Stimulated activated CD8-positive, alpha-beta memory T cell treated with anti-CD3 and anti-CD28 coated beads, Interleukin-12 subunit alpha, Interleukin-12 subunit beta, amount 100 ng/mL, for 24 hours (primary cell): ENCODE results near the gene RTN4.

Experiments used
- DNase-seq: peaks from one replicate; pipeline ENCODE4 v3.0.0-alpha.2; 2020; ENCODE audit errors: extremely low read depth

Gene RTN4

DNA sequence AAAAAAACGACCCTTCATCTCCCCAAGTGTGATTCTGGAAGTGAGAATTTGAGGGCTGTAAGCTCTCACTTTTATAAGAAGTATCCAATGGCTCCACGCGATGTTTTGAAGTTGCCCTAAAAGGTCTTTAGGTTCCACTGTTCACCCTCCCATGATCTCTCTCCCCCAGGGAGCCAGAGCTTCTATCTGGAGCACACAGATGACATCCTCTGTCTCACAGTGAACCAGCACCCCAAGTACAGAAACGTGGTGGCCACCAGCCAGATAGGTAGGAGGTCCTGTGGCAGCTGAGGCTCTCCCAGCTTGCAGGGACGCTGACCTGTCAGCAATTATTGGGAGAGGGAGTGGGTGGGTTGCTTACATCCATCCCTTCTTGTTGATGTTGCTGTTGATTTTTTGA, 97.8 kb downstream of the RTN4 start:
- no peak for DNase-seq

DNA sequence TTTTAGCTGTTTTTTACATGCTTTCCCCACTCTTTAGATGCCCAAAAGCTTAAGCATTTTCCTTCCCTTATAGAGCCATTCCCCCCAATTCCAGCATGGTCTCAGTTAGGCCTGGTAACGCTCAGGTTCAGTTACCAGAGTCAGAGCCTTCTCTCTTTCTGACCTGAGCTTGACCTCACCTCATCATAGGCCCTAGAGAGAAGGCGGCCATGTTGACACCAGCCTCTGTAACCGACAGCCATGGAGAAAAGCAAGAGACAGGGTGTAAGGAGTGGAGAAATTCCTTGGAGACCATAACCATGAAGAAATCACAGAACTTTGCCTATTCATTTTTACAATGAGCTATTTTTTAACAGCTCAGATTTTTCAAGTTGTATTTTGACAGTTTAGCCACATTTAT, 99.4 kb downstream of the RTN4 start:
- no peak for DNase-seq

DNA sequence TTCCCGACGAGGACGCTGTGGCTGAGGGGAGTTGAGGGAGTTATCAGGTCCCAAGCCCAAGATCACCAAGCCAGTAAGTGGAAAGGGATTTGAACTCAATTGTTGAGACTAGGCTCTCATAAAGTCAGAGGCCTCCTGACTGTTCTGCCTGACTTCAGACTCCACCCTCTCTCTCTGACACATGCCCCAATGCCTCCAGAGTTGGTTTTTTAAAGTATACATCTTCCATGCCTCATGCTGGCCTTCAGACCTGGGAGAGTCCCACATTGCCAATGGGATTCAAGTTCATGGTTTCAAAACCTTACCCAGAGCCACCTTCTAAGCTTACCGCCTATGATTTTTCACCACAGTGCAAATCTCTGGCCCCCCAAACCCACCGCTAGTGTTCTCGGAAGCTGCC, 100.8 kb downstream of the RTN4 start:
- no peak for DNase-seq

DNA sequence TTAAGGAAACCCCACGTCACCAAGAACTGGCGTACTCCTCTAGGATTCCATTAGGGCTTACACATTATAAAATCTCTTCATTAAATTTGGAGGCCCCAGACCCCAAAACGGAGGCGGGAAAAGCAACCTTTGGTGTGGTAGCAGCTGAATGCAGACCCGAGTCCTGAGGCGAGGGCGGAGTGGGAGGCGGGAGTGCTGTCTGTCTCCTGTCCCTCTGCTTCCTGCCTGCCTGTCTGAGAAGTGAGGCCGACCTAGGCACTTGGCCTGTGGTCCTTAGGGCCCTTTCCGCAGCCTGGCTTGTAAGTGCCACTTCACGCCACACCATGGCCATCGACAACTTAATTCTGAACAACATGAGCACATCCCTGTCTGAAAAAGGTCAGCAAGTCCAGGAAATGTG, 102.1 kb downstream of the RTN4 start:
- DNase-seq = no peak

DNA sequence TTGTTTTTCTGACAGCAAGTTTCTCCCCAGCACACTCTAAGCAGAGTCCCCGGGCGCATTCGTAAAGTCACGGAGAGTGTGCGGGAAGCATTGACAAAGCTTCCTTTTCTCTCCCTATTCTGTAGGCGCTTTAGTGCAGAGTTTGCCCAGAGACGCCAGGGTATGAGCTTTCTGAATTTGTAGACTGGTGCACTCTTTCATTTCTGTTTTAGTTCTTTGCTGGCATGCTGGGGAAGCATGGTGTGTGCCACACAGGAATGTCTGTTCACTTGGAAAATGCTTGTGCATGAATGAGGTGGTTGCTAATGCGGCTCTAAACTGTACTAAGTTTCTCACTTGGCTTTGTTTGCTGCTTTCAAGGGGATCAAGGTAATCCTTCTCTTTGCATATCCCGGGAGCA, 102.6 kb downstream of the RTN4 start:
- DNase-seq = no peak

DNA sequence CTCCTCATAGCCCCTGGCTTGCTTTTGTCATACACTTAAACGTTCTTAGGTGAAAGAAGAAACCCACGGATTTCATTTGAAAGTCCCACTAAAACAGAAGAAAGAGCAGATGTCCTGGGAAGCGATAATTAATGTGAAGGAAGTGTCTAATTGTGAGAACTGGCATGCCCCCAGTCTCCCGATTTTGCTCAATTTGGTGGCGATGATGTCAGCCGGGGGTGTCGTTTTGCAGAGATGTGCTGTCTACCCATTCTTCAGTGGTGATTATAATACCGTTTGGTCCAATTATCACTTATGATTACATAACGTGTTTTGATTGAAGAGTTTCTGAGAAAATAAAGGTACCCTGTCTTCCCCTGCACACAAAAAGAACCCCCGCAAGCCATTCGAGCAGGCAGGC, 103.1 kb downstream of the RTN4 start:
- DNase-seq = no peak

DNA sequence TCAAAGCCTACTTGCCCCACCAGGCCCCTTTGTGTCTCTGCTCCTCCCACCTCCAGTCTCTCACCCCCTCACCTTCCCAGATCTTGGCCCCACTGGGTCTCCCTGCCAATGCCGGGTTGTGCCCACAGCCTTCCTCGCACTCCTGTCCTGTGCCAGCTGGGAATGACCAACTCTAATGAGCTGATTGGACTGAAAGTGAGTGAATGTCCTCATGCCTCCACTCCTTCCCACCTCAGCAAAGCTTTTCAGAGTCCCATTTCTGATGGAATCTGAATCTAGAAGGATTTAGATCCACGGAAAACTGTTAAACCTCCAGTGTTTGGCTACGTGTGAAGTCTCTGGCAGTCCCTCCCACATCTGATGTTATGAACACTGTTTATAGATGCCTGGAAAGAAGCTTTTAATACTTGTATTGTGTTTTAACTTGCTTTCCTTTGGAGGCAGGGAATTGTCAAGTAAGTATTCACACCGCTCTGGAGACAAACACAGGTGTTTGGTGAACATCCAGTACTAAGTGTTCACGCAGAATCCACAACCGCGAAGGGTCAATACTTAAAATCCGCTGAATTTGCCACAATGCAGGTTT, 103.9 kb downstream of the RTN4 start:
- no peak for DNase-seq

DNA sequence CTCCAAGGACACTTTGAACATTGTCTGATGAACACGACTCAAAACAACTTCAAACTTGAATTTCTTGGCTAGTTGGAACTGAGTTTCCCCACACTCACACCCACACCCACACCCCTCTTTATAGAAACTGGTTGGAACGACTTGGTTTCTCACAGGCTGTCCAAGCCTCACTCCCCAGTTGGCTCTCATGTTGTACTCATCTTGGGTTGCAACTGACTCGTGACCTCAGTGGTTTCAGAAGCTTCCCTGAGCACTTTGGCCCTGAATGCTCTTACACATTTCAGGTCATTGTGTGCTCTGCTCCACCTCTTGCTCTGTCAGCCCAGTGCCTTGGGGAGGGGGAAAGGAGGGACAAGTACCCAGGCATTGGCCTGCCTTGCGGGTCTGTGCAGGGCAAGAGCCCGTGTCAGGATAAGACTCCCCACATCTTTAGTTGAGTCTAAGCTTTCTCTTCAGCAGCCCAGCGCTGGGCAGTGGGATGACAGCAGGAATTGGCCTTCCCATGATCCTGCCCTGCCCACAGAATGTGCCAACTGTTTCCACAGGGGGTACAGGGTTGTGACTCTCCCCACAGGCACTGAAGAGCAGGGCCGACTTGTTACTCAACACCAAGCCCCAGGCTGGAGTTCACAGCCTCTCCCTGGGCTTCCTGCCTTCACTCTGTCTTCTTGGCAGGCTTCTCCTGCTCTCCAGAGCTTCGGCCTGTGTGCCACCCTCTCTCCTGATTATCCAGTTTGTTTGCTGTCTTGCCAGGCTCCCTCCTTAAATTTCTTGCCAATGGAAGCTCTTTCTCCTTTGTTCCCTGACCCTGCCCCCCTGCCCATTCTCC, 104.6 kb downstream of the RTN4 start:
- DNase-seq = no peak

DNA sequence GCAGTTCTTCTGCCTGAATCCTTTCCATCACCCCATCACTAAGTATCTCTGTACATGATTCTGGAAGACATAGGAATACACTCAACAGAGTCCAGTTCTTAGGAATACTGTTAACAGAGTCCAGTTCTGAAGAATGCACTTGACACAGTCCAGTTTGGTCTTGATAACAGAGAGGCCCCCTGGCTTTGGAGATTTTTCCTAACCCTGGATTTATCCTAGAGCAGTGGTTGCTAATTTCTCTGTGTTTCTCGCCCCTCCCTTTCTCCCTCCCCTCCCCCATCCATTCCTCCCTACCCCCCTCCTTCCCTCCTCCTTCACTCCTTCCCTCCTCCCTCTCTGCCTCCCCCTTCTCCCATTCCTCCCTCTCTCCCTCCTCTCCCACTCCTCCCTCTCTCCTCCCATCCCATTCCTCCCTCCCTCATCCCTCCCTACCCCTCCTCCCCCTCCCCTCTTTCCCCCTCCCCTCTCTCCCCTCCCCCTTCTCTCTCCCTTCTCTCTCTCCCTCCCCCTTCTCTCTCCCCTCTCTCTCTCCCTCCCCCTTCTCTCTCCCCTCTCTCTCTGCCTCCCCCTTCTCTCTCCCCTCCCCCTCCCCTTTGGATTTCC, 105.4 kb downstream of the RTN4 start:
- DNase-seq = no peak

DNA sequence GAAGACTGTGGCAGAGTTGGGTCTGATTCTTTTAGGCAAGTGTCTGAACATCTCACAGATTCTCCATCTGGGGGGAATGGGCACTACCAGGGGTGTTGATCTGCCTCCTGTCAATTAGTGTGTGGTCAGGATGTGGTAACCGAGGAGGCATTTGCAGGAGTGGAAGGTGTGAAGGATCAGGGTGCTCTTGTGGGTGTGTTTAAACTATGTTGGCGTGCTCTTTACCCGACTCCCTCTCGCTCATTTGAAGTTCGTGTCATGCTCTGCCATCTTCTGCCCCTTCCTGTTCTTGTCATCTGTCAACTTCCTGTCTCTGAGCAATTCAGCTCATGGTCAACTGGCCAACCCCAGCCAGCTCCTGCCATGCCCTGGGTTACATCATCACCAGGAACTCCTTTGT, 107.9 kb downstream of the RTN4 start:
- DNase-seq = no peak

DNA sequence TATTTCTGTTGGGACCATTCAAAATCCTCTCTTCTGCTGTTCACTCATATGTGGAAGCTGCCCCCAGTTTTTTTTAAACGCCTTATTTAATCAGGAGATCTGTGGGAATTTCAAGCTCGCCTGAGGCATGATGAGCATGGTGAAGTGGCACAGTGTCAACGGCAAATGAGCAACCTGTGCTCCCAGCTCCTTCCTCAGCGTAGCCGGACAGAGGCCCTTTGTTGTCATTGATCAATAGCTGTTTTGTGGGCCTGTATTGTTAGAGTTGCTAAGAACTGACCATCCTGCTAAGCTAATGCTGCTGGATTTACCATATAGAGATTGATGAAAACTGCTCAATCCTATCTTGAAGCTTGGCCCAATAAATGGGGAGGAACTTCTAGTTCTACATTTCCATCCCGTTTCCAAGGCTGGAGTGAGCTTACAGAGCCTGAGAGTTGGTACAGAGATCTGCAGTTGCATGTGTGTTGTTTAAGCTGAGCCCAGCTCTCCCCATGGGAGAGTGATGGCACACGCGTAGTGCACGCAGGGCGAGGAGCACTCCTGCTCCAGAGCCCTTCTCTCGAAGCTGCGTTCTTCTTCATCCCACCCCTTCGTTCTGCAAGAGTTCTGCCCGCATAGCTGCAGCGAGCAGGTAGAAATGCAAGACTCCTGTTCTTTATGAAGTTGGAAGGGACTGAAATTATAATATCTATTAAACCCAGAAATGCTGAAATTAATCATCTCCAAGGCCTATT, 108.8 kb downstream of the RTN4 start:
- no peak for DNase-seq

DNA sequence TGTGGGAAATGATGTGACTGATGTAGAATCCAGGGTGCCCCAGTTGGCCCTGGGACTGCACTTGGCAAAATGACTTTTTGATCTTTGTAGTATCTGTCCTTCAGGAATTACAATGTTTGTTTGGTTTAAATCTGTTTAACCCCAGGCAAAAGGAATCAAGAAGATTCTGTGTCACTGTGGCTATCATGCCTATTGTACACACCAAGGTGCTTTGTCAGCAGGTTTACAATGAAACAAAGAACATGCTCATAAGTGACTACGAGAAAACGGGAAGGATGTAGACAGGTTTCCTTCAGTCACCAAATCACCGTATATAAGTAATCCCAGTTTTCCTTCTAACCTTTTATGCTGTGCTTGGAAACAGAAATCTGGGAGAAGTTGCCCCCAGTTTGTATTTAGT, 109.5 kb downstream of the RTN4 start:
- DNase-seq = no peak

DNA sequence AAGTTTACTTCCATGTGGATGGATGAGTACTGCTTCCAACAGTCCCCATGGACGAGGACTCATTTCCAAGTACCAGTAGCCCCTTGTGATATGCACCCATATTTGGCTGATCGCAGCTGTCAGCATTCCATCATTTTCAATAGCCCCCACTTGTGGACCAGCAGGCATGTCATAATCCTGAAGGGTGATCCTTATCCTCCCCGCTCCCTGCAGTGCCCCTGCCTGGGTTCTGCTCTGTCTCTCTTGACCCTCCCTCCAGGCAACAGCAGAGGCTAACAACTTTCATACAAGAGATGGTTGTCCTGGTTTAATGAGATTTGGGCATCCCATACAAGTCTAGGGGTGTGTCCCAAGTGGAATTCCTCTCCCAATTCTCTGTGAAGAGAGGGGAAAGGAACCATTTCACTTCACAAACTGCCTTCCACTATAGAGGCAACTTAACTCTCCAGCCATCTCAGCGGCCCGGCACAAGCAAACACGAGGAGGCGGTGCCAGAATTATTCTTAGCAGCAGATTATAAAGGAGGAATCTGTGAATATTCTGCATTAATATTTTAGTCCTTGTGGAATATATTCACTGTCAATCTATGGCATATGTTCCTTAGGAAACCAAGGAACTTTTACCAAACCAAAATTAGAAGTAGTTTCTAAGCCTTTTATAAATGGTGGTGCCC, 110.7 kb downstream of the RTN4 start:
- no peak for DNase-seq

DNA sequence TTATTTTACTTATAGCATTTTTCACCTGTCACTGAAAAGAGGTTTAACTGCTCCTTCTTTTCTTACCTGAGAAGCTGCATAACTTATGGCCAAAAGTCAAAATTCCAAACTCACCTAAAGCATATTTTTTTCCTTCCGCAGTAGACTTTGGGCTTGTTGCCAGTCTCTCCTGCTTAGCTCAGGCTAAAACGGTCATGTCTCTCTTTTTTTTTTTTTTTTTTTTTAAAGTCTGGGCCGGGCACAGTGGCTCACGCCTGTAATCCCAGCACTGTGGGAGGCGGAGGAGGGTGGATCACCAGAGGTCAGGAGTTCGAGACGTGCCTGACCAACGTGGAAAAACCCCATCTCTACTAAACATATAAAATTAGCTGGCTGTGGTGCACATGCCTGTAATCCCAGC, 113.5 kb downstream of the RTN4 start:
- no peak for DNase-seq

DNA sequence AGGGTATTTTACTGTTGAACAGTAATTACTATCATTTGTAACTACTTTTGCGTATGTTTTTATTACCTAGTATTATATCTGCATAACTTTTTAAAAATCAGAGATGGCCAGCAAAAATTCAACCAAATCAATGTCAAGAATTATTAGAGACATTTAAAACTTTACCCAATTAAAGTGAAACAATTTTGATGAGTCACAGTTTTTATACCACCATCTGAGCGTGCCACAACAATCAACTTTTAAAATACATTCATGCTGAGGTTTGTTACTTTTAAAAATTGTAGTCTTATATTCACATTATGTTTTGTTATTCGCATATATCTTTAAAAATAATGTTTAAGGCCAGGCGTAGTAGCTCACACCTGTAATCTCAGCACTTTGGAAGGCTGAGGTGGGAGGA, 114.9 kb downstream of the RTN4 start:
- DNase-seq = no peak

DNA sequence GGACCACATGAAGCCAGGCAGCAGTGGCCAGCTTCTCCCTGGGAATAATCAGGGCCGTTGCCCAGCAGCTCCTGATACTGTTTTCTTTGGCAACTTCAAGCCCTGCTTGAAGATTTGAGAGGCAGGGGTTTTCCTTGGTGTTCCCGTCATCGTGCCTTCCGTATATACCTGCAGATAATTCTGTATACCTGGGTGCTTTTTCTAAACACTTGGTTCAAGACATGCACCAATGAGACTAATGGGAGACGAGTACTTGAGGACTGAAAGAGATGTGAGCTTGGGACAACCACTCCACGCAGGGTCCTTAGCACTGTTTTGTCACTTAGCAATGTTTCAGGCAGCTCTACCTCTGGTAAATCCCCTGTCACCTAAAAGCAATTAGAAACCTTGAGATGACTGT, 118.8 kb downstream of the RTN4 start:
- no peak for DNase-seq

DNA sequence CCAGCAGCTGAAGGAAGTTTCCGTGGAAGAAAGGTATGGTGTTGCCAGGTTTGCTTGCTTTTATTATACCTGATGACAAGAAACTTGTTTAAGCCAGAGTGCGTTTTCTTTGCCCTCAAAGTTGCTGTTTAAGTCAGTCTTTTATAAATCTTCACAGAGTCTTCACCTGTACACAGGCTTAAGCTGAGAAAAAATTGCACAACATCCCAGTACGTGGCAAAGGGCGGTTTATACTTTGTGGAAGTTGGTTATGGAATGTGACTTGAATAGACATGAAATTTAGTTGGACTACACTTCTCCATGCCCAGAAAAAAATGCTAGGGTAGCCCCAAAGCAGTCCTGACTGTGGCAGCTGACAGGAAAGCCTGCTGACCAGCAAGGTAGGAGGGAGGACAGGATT, 121.5 kb downstream of the RTN4 start:
- no peak for DNase-seq

DNA sequence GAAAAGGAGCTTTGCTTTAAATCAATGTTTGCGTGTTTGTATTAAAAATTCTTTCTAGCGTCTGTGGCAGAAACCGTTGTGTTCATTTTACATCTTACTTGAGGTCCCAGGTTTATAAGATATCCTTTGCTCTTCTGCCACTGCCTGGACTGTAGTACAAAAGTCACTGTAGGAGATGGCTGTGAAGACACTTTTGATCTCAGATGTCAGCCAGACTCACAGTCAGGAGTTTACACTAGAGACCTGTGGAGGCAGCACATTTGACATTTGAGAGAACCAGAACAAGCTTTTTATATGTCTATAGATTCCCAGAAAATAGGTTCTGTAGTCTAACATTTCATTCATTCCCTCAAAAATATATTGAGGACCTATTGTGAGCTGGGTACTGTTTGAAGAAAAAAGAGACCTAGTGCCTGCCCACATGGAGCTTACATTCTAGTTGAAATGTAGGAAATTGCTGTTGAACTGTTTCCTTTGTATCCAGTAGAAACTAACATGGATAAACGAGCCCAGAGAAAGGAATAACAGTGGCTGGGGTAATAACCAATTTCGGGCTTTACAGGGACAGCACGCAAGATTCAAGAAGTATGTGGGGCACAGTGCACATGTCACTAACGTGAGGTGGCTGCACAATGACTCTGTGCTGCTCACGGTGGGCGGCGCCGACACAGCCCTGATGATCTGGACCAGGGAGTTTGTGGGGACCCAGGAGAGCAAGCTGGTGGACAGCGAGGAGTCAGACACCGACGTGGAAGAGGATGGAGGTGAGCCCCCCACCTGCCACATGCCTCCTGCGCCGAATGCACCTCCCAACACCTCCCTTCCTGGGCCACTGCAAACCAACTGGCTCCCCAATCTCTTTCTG, 122.3 kb downstream of the RTN4 start:
- DNase-seq = no peak

DNA sequence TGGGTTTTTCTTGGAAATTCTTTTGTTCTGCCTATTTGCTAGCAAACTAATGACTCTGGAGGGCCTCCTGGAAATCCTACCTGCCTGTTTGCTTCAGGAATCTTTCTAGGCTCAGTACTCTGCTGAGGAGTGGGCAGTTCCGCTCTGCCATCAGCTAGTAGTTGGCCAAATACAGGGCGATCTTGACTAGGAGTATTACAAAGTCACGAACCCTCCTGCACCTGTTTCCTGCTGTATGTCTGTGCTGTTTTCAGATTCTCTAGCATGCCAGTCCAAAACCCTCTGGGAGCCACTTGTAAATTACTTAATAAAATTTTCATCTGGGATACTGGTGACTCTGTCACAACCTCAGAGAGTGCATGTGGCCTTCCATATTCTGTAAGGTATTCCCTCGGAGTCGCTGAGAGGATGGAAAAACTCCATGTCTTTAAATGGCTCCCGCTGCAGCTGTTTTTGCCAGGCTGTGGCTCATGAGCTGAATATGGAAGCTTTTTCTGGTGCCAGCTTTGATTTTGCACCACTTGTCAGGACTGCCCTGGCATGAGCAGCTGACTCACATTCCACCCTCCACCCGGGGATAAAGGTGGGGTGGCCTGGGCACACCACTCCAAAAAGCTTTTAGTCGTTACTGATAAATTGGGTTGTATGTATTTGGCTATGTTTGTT, 123.0 kb downstream of the RTN4 start:
- no peak for DNase-seq

DNA sequence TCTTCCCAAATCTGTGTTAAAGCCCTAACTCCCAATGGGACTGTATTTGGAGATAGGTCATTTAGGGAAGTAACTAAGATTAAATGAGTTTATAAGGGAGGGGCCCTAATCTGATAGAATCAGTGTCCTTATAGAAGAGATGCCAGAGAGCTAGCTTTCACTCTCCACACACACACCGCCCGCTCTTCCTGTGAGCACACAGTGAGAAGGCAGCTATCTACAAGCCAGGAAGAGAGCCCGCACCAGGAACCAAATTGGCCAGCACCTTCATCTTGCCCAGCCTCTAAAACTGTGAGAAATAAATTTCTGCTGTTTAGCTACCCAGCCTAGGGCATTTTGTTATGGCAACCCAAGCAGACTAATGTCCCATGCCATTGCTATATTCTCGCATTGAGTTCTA, 125.2 kb downstream of the RTN4 start:
- no peak for DNase-seq

DNA sequence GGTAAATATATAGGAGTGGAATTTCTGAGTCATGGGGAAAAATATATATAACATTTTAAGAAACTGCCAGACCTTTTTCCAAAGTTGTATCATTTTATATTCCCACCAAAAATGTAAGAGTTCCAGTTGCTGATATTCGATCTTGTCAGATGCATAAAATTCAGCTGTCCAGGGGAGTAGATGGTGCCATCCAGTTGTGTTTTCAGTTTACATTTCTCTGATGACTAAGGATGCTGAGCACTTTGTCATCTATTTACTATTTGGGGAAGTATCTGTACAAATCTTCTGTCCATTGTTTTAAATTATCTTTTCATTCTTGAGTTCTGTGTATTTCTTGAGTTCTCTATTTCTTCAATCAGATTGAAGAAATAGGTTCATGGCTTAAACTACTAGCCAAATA, 126.1 kb downstream of the RTN4 start:
- DNase-seq = no peak
